K562 (cell line): ENCODE results near the gene AP1M1. TPM values are rescaled to one million over a fixed set of nuclear protein-coding genes. Genes with fewer than 3 reads are reported as not detected.

ENCODE experiments used
- ATF7 ChIP-seq: fragments of 450-650 bp; IDR thresholded peaks from 2 replicates; pipeline ENCODE4 v1.7.1; 2014; ENCODE audit warnings: mild to moderate bottlenecking, moderate library complexity
- BRF1 ChIP-seq: IDR thresholded peaks from 3 replicates; pipeline ENCODE4 v1.6.1; 2011; ENCODE audit warnings: borderline replicate concordance, mild to moderate bottlenecking; ENCODE audit not compliant: insufficient read length; ENCODE audit errors: extremely low read depth
- CBFB ChIP-seq: sonication (generic); formaldehyde crosslinking; IDR thresholded peaks from 2 replicates; pipeline ENCODE4 v1.4.0; 2020; ENCODE audit warnings: mild to moderate bottlenecking, missing genetic modification reagents
- CHD7 ChIP-seq: fragments of 200-600 bp; sonication (generic); IDR thresholded peaks from one replicate; pipeline ENCODE4 v1.6.1; 2012; ENCODE audit warnings: mild to moderate bottlenecking, low read depth, low read length, inconsistent platforms
- CLOCK ChIP-seq: fragments of 250-450 bp; sonication (Bioruptor Pico); IDR thresholded peaks from 2 replicates; pipeline ENCODE4 v1.4.0; 2020; ENCODE audit warnings: mild to moderate bottlenecking, moderate library complexity, borderline replicate concordance
- HES1 ChIP-seq: fragments of 450-650 bp; IDR thresholded peaks from 2 replicates; pipeline ENCODE4 v1.6.1; 2016; ENCODE audit warnings: low read depth, mild to moderate bottlenecking, moderate library complexity
- HMG20A ChIP-seq: fragments of 450-650 bp; formaldehyde crosslinking; conservative IDR thresholded peaks from 2 replicates; pipeline ENCODE4 v1.4.0; 2020; ENCODE audit warnings: mild to moderate bottlenecking, mixed read lengths
- RBM34 ChIP-seq: fragments of 200-400 bp; formaldehyde crosslinking; IDR thresholded peaks from 2 replicates; pipeline ENCODE4 v1.6.1; 2018; ENCODE audit warnings: low read length, borderline replicate concordance; ENCODE audit not compliant: insufficient read depth
- TCF3 ChIP-seq: sonication (generic); formaldehyde crosslinking; IDR thresholded peaks from 2 replicates; pipeline ENCODE4 v1.4.0; 2020; ENCODE audit warnings: mild to moderate bottlenecking, missing genetic modification reagents
- ZNF140 ChIP-seq: fragments of 250-450 bp; sonication (Bioruptor Pico); IDR thresholded peaks from 2 replicates; pipeline ENCODE4 v1.8.0; 2021; ENCODE audit warnings: moderate library complexity, mild to moderate bottlenecking, inconsistent platforms
- polyA plus RNA-seq, 8 experiments: library from polyadenylated mRNA; depleted of rRNA in 4 of 8; stranded (reverse) in 5 of 8; unstranded in 3 of 8; fragments of >200 nt; fragmentation: Nextera tagmentation in 2 of 8; fragmentation: Illumina TruSeq in 1 of 8; extraction: Ambion mirVana in 2 of 8; extraction: Trizol in 1 of 8; gene quantifications; 2 replicates each; pipeline versions ENCODE4 v1.2.1 to v1.2.3, GENCODE V29; 2011 to 2014; ENCODE audit warnings: inconsistent platforms in 1 of 8, missing spikeins in 1 of 8
- total RNA-seq, 7 experiments: library from RNA; depleted of rRNA in 6 of 7; stranded (reverse); fragments of >200 nt in 6 of 7; fragmentation: Illumina TruSeq in 2 of 7; extraction: Trizol in 2 of 7; gene quantifications; 2 replicates each; pipeline versions ENCODE4 v1.2.1 to v1.2.3, GENCODE V29; 2011 to 2021; ENCODE audit warnings: low replicate concordance in 1 of 7

AP1M1 gene
- total and polyA plus RNA-seq, 9 of the 15 experiments (the other 6 are each of a cell fraction or from before 2014, with no cell fraction given): 0.87 to 56.2 (median 29.1) TPM

- no peak for TF ChIP-seq RBM34
- TF ChIP-seq CHD7: no peak
- TF ChIP-seq ZNF140 (CRISPR knock-in tag): no peak
- no peak for TF ChIP-seq BRF1
- TF ChIP-seq ATF7: no peak; the same call in 1 of the 2 replicates
- no peak for TF ChIP-seq CLOCK (CRISPR knock-in tag)
- no peak for TF ChIP-seq HMG20A (CRISPR knock-in tag)
- peak; percentile 88 for TF ChIP-seq HES1
- TF ChIP-seq TCF3 (CRISPR knock-in tag): peak; percentile 97
- TF ChIP-seq CBFB: no peak
Observed at GRCh38 chr19:16197188-16197621, 506 bp upstream of the AP1M1 start (continued).
